NCI-H2196 treated with DMSO at 0.1 percent for 48 hours (cell line): Measurements from ENCODE around the gene NCAPH2.

Experiments used
- DNase-seq: peaks from one replicate; lab custom pipeline; 2025; ENCODE audit not compliant: unreplicated experiment; lab: John Stamatoyannopoulos, UW

The NCAPH2 gene

GRCh38 chr22:50507991-50508884 lies at the start of gene NCAPH2:
Gene NCAPH2 (plus strand): TSS chr22:50508224. CDS start chr22:50508338, 114 bp downstream.
- no peak for DNase-seq

- DNase-seq, result no peak
These were observed 49.0 kb upstream of the NCAPH2 start for GRCh38 chr22:50459016-50459415.

- no peak for DNase-seq
These were observed 48.4 kb upstream of the NCAPH2 start for GRCh38 chr22:50459496-50460140.

GRCh38 chr22:50460938-50461337 lies 47.1 kb upstream of the NCAPH2 start:
- DNase-seq, result no peak

GRCh38 chr22:50461536-50461935 lies 46.5 kb upstream of the NCAPH2 start:
- DNase-seq, result no peak

- DNase-seq, result no peak
These were observed 46.0 kb upstream of the NCAPH2 start for GRCh38 chr22:50461979-50462540.

GRCh38 chr22:50463188-50463900 lies 44.7 kb upstream of the NCAPH2 start:
- DNase-seq, result no peak

GRCh38 chr22:50464451-50464850 lies 43.6 kb upstream of the NCAPH2 start:
- no peak for DNase-seq

GRCh38 chr22:50465066-50465930 lies 42.7 kb upstream of the NCAPH2 start:
- no peak for DNase-seq

- no peak for DNase-seq
These were observed 40.7 kb upstream of the NCAPH2 start for GRCh38 chr22:50467341-50467740.

- DNase-seq, result no peak
These were observed 40.1 kb upstream of the NCAPH2 start for GRCh38 chr22:50467773-50468440.

- no peak for DNase-seq
These were observed 39.4 kb upstream of the NCAPH2 start for GRCh38 chr22:50468626-50469025.

- peak; percentile 40 for DNase-seq
These were observed 38.4 kb upstream of the NCAPH2 start for GRCh38 chr22:50469377-50470305.

- DNase-seq, result no peak
These were observed 37.5 kb upstream of the NCAPH2 start for GRCh38 chr22:50470491-50470890.

- DNase-seq, result no peak
These were observed 36.7 kb upstream of the NCAPH2 start for GRCh38 chr22:50471197-50471847.

GRCh38 chr22:50471962-50472361 lies 36.1 kb upstream of the NCAPH2 start:
- DNase-seq, result no peak

- no peak for DNase-seq
These were observed 34.9 kb upstream of the NCAPH2 start for GRCh38 chr22:50473088-50473487.
